Endothelial cell of umbilical vein (primary cell): ENCODE measurements around the gene DMRTB1. TPM values are rescaled to one million over a fixed set of nuclear protein-coding genes. Genes with fewer than 3 reads are reported as not detected.

Experiments used
- BruUV-seq: library from RNA; stranded (reverse); fragments of 400-500 nt; replicated peaks from 2 replicates; lab custom pipeline; 2021; lab: Mats Ljungman, UMichigan
- CTCF ChIA-PET: fragments of 300-600, 350-600 bp; sonication (Branson Sonifier 250); formaldehyde crosslinking; loops from one replicate; lab custom pipeline; 2021; ENCODE audit warnings: antibody characterized with exemption, inconsistent platforms; lab: Charles Lee
- POLR2A ChIA-PET: fragments of 300-600, 350-600 bp; sonication (Branson Sonifier 250); formaldehyde crosslinking; loops from one replicate; lab custom pipeline; 2021; ENCODE audit warnings: antibody characterized with exemption, inconsistent platforms; lab: Charles Lee
- DNase-seq: peaks from one replicate; pipeline ENCODE4 v3.0.0-alpha.2; 2011; ENCODE audit warnings: low read depth, low spot score
- FAIRE-seq: peaks from 2 replicates; lab custom pipeline; 2011; peaks lifted over from hg19 to GRCh38; lab: Jason Lieb, UNC
- H2AFZ ChIP-seq: 2 replicates; pipeline ENCODE4 v1.6.0; 2012; ENCODE audit warnings: low read depth, low read length, control low read depth, inconsistent platforms
- H3K27ac ChIP-seq: 2 replicates; pipeline ENCODE4 v1.5.1; 2011; ENCODE audit warnings: low read depth, mild to moderate bottlenecking, control low read depth, low read length, moderate library complexity; ENCODE audit not compliant: insufficient read depth
- H3K27me3 ChIP-seq, 2 experiments: 2 replicates each; pipeline versions ENCODE4 v1.6.0 to v1.6.1; 2011; ENCODE audit warnings: low read length in 2 of 2, mixed read lengths in 1 of 2; ENCODE audit not compliant: control insufficient read depth in 2 of 2, insufficient read depth in 2 of 2
- H3K36me3 ChIP-seq, 2 experiments: 2 replicates in 1 of 2; 3 replicates in 1 of 2; pipeline ENCODE4 v1.5.1; 2011; ENCODE audit warnings: low read length in 2 of 2, mild to moderate bottlenecking in 1 of 2, moderate library complexity in 1 of 2; ENCODE audit not compliant: control insufficient read depth in 2 of 2, insufficient read depth in 2 of 2; ENCODE audit errors: extremely low read depth in 1 of 2
- H3K4me1 ChIP-seq: 3 replicates; pipeline ENCODE4 v1.5.1; 2011; ENCODE audit warnings: mild to moderate bottlenecking, low read length; ENCODE audit not compliant: control insufficient read depth, insufficient read depth; ENCODE audit errors: extremely low read depth
- H3K4me2 ChIP-seq: 2 replicates; pipeline ENCODE4 v1.6.1; 2011; ENCODE audit warnings: low read length, control low read depth, mixed read lengths; ENCODE audit not compliant: insufficient read depth
- H3K4me3 ChIP-seq, 3 experiments: fragments of 200-600 bp in 1 of 3; sonication (generic), shearing (Covaris generic) in 1 of 3; replicated peaks in 1 of 3; 2 replicates each; pipeline ENCODE4 v1.5.1; 2011 to 2016; ENCODE audit warnings: control low read depth in 3 of 3, low read length in 3 of 3, mild to moderate bottlenecking in 2 of 3, inconsistent platforms in 1 of 3, low read depth in 1 of 3, moderate library complexity in 1 of 3; ENCODE audit not compliant: insufficient read depth in 1 of 3
- H3K79me2 ChIP-seq: 2 replicates; pipeline ENCODE4 v1.6.0; 2012; ENCODE audit warnings: low read length, inconsistent platforms; ENCODE audit not compliant: control insufficient read depth, insufficient read depth
- H3K9ac ChIP-seq: replicated peaks from 2 replicates; pipeline ENCODE3; 2011; ENCODE audit warnings: low read length, control low read depth; ENCODE audit not compliant: insufficient read depth; ENCODE audit errors: extremely low read depth
- H3K9me1 ChIP-seq: replicated peaks from 3 replicates; pipeline ENCODE4 v1.6.0; 2011; ENCODE audit warnings: mild to moderate bottlenecking, low read length; ENCODE audit not compliant: control insufficient read depth, insufficient read depth; ENCODE audit errors: extremely low read depth
- H3K9me3 ChIP-seq: replicated peaks from 2 replicates; pipeline ENCODE4 v1.5.1; 2012; ENCODE audit warnings: low read length, inconsistent platforms; ENCODE audit not compliant: control insufficient read depth, insufficient read depth
- H4K20me1 ChIP-seq: replicated peaks from 2 replicates; pipeline ENCODE3; 2011; ENCODE audit warnings: mild to moderate bottlenecking, low read length; ENCODE audit not compliant: control insufficient read depth, insufficient read depth; ENCODE audit errors: extremely low read depth
- EZH2 ChIP-seq: IDR thresholded peaks from 2 replicates; pipeline ENCODE4 v1.6.1; 2012; ENCODE audit warnings: borderline replicate concordance, low read depth, mild to moderate bottlenecking, moderate library complexity, low read length, inconsistent platforms; ENCODE audit not compliant: severe bottlenecking
- FOS ChIP-seq: IDR thresholded peaks from 2 replicates; pipeline ENCODE4 v1.6.1; 2011; ENCODE audit warnings: mild to moderate bottlenecking, low read length, moderate library complexity, borderline replicate concordance; ENCODE audit not compliant: insufficient read depth
- GATA2 ChIP-seq: IDR thresholded peaks from 2 replicates; pipeline ENCODE4 v1.7.0; 2011; ENCODE audit warnings: low read depth, mild to moderate bottlenecking, moderate library complexity, mixed read lengths, low read length; ENCODE audit not compliant: insufficient read length, insufficient read depth
- JUN ChIP-seq: IDR thresholded peaks from 2 replicates; pipeline ENCODE4 v1.6.1; 2011; ENCODE audit warnings: borderline replicate concordance, low read depth; ENCODE audit not compliant: insufficient read length, insufficient read depth
- MYC ChIP-seq: IDR thresholded peaks from one replicate; pipeline ENCODE4 v1.6.1; 2011; ENCODE audit warnings: mild to moderate bottlenecking, low read depth, low read length
- POLR2A ChIP-seq: IDR thresholded peaks from 2 replicates; pipeline ENCODE4 v1.6.1; 2012; ENCODE audit warnings: low read depth, mild to moderate bottlenecking, control low read depth, low read length
- POLR2AphosphoS5 ChIP-seq: IDR thresholded peaks from 2 replicates; pipeline ENCODE4 v1.6.1; 2012; ENCODE audit warnings: low read depth, mild to moderate bottlenecking, control low read depth, low read length, moderate library complexity; ENCODE audit not compliant: insufficient read depth
- dilution Hi-C: fragments of 300-500 bp; cut with MboI; formaldehyde crosslinking; loops from one replicate; pipeline ENCODE4 v1.15.0; 2019; ENCODE audit warnings: low sequenced_read_pairs; ENCODE audit not compliant: extremely low pct_ligation_motif_present
- intact Hi-C: fragments of 100-400 bp; cut with micrococcal nuclease; formaldehyde crosslinking; loops from one replicate; pipeline ENCODE4 v1.10.0; 2022
- polyA plus RNA-seq, 4 experiments: library from polyadenylated mRNA; depleted of rRNA in 3 of 4; stranded (reverse) in 3 of 4; unstranded in 1 of 4; fragments of >200 nt; gene quantifications; 2 replicates each; pipeline versions ENCODE4 v1.2.1 to v1.2.3, GENCODE V29; 2011 to 2012; ENCODE audit warnings: missing spikeins in 1 of 4
- total RNA-seq: library from RNA; stranded (reverse); gene quantifications from 2 replicates; pipeline ENCODE4 v1.2.3, GENCODE V29; 2021
- TF ChIP-seq, protein P1 (sequence below), 2 donors: IDR thresholded peaks; 1 replicate in 1 of 2; 2 replicates in 1 of 2; pipeline ENCODE4 v1.5.1; 2011; ENCODE audit warnings: low read length in 2 of 2, mild to moderate bottlenecking in 2 of 2, moderate library complexity in 2 of 2, control low read depth in 1 of 2, inconsistent platforms in 1 of 2, low read depth in 1 of 2; ENCODE audit not compliant: insufficient read depth in 1 of 2; ENCODE audit errors: extremely low read depth in 1 of 2
- TF ChIP-seq, protein P2 (sequence below): IDR thresholded peaks from 2 replicates; pipeline ENCODE4 v1.6.1; 2011; ENCODE audit not compliant: insufficient read depth, insufficient read length

DMRTB1 gene
- total and polyA plus RNA-seq, 2 donors (not counting 3 experiments of a cell fraction or from before 2014, with no cell fraction given): not detected

- no peaks in the 10 kb centered on the region for H3K9me3 ChIP-seq
- DNase-seq: no peak
- no peaks in the 10 kb centered on the region for H3K4me1 ChIP-seq
- no peaks in the 10 kb centered on the region for H3K79me2 ChIP-seq
- POLR2A ChIA-PET: no interaction called here
- no peak for FAIRE-seq
- H3K27ac ChIP-seq: no peak overlapping the region
- CTCF ChIA-PET: no interaction called here
- H3K4me2 ChIP-seq: no peak overlapping the region
- intact Hi-C loops: no loop called here
- no peaks in the 10 kb centered on the region for H3K36me3 ChIP-seq
- H3K9ac ChIP-seq: no peak overlapping the region
- H3K27me3 ChIP-seq: no peaks in the 10 kb centered on the region
- dilution Hi-C loops: no loop called here
- TF ChIP-seq JUN: no peak
- no peak for TF ChIP-seq MYC
- no peak for TF ChIP-seq GATA2
- TF ChIP-seq EZH2: no peak
- TF ChIP-seq, protein P1, sequence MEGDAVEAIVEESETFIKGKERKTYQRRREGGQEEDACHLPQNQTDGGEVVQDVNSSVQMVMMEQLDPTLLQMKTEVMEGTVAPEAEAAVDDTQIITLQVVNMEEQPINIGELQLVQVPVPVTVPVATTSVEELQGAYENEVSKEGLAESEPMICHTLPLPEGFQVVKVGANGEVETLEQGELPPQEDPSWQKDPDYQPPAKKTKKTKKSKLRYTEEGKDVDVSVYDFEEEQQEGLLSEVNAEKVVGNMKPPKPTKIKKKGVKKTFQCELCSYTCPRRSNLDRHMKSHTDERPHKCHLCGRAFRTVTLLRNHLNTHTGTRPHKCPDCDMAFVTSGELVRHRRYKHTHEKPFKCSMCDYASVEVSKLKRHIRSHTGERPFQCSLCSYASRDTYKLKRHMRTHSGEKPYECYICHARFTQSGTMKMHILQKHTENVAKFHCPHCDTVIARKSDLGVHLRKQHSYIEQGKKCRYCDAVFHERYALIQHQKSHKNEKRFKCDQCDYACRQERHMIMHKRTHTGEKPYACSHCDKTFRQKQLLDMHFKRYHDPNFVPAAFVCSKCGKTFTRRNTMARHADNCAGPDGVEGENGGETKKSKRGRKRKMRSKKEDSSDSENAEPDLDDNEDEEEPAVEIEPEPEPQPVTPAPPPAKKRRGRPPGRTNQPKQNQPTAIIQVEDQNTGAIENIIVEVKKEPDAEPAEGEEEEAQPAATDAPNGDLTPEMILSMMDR (IDR thresholded peaks at IDR 0.05; ENCODE audit: extremely low read depth in 1 of 2, insufficient read depth in 1 of 2, low read depth in 1 of 2, low read length in 2 of 2): no peak
- TF ChIP-seq POLR2A: no peak
- TF ChIP-seq, protein P2, sequence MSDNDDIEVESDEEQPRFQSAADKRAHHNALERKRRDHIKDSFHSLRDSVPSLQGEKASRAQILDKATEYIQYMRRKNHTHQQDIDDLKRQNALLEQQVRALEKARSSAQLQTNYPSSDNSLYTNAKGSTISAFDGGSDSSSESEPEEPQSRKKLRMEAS: no peak
- TF ChIP-seq FOS: no peak
- TF ChIP-seq POLR2AphosphoS5: no peak
- BruUV-seq: no TSS peak
- H2AFZ ChIP-seq: no peak overlapping the region
- no peaks in the 10 kb centered on the region for H4K20me1 ChIP-seq
- no peaks in the 10 kb centered on the region for H3K9me1 ChIP-seq
- no peak overlapping the region for H3K4me3 ChIP-seq
These were observed 45.7 kb downstream of the DMRTB1 start for GRCh38 chr1:53504901-53505300.
